ENCODE results near the gene DEUP1. TPM values are rescaled to one million over a fixed set of nuclear protein-coding genes. Genes with fewer than 3 reads are reported as not detected.
"Not testable (repeated sequence)": the region's sequence is repeated elsewhere in the genome, so short reads cannot be mapped to it uniquely, and the experiment has no call there.

The DEUP1 gene
- total RNA-seq, 1 experiment from 2014 or later = not detected

GRCh38 chr11:93410441-93410840 is 79.9 kb downstream of the DEUP1 start:
- CTCF ChIA-PET = no interaction called here
- intact Hi-C loops (cut with micrococcal nuclease; ENCODE audit: unreplicated experiment) = no loop called here
- no peak overlapping the region for H3K27ac Mint-ChIP-seq (ENCODE audit: unreplicated experiment)

GRCh38 chr11:93411705-93412104 is 81.2 kb downstream of the DEUP1 start:
- intact Hi-C loops (cut with micrococcal nuclease; ENCODE audit: unreplicated experiment) = no loop called here
- H3K27me3 Mint-ChIP-seq (ENCODE audit: unreplicated experiment) = no peaks in the 10 kb centered on the region
- no TSS peak for BruUV-seq (replicated peaks)
- DNase-seq = no peak
- TF ChIP-seq CTCF (IDR thresholded peaks at IDR 0.05; ENCODE audit: unreplicated experiment) = no peak
- no peaks in the 10 kb centered on the region for H3K9me3 Mint-ChIP-seq (ENCODE audit: low read depth, unreplicated experiment)
- H3K36me3 Mint-ChIP-seq (ENCODE audit: insufficient read depth, unreplicated experiment) = no peaks in the 10 kb centered on the region
- H3K4me3 Mint-ChIP-seq (ENCODE audit: low read depth, unreplicated experiment) = no peak overlapping the region
- CTCF ChIA-PET = no interaction called here
- no peaks in the 10 kb centered on the region for H3K4me1 Mint-ChIP-seq (ENCODE audit: low read depth, unreplicated experiment)
- no peak overlapping the region for H3K27ac Mint-ChIP-seq (ENCODE audit: unreplicated experiment)

More at GRCh38 chr11:93410441-93410840, 79.9 kb downstream of the DEUP1 start:
- no peak for TF ChIP-seq CTCF (IDR thresholded peaks at IDR 0.05; ENCODE audit: unreplicated experiment)
- BruUV-seq (replicated peaks) = no TSS peak
- H3K4me1 Mint-ChIP-seq (ENCODE audit: low read depth, unreplicated experiment) = no peaks in the 10 kb centered on the region
- no peaks in the 10 kb centered on the region for H3K9me3 Mint-ChIP-seq (ENCODE audit: low read depth, unreplicated experiment)
- no peak overlapping the region for H3K4me3 Mint-ChIP-seq (ENCODE audit: low read depth, unreplicated experiment)
- no peaks in the 10 kb centered on the region for H3K27me3 Mint-ChIP-seq (ENCODE audit: unreplicated experiment)
- H3K36me3 Mint-ChIP-seq (ENCODE audit: insufficient read depth, unreplicated experiment) = no peaks in the 10 kb centered on the region
- DNase-seq = no peak

- CTCF ChIA-PET = no interaction called here
- no peaks in the 10 kb centered on the region for H3K27me3 Mint-ChIP-seq (ENCODE audit: unreplicated experiment)
Measured at GRCh38 chr11:93432247-93432646, 101.7 kb downstream of the DEUP1 start.

GRCh38 chr11:93443232-93443631 is 112.7 kb downstream of the DEUP1 start:
- H3K27ac Mint-ChIP-seq (ENCODE audit: unreplicated experiment); H3K36me3 Mint-ChIP-seq (ENCODE audit: insufficient read depth, unreplicated experiment); BruUV-seq (replicated peaks); H3K9me3 Mint-ChIP-seq (ENCODE audit: low read depth, unreplicated experiment); CTCF ChIA-PET; intact Hi-C loops (cut with micrococcal nuclease; ENCODE audit: unreplicated experiment); H3K4me3 Mint-ChIP-seq (ENCODE audit: low read depth, unreplicated experiment); DNase-seq; H3K4me1 Mint-ChIP-seq (ENCODE audit: low read depth, unreplicated experiment): not testable (repeated sequence)
- H3K27me3 Mint-ChIP-seq (ENCODE audit: unreplicated experiment) = peaks cover 13% of the 10 kb centered on the region

More at GRCh38 chr11:93432247-93432646, 101.7 kb downstream of the DEUP1 start:
- no peak for TF ChIP-seq CTCF (IDR thresholded peaks at IDR 0.05; ENCODE audit: unreplicated experiment)
- BruUV-seq (replicated peaks) = no TSS peak
- H3K36me3 Mint-ChIP-seq (ENCODE audit: insufficient read depth, unreplicated experiment) = no peaks in the 10 kb centered on the region
- intact Hi-C loops (cut with micrococcal nuclease; ENCODE audit: unreplicated experiment) = no loop called here
- H3K9me3 Mint-ChIP-seq (ENCODE audit: low read depth, unreplicated experiment) = no peaks in the 10 kb centered on the region
- no peak overlapping the region for H3K27ac Mint-ChIP-seq (ENCODE audit: unreplicated experiment)
- no peaks in the 10 kb centered on the region for H3K4me1 Mint-ChIP-seq (ENCODE audit: low read depth, unreplicated experiment)
- H3K4me3 Mint-ChIP-seq (ENCODE audit: low read depth, unreplicated experiment) = no peak overlapping the region
- no peak for DNase-seq

- intact Hi-C loops (cut with micrococcal nuclease; ENCODE audit: unreplicated experiment) = no loop called here
- no peaks in the 10 kb centered on the region for H3K4me1 Mint-ChIP-seq (ENCODE audit: low read depth, unreplicated experiment)
- H3K4me3 Mint-ChIP-seq (ENCODE audit: low read depth, unreplicated experiment) = no peak overlapping the region
- no peak for DNase-seq
- no peaks in the 10 kb centered on the region for H3K36me3 Mint-ChIP-seq (ENCODE audit: insufficient read depth, unreplicated experiment)
- no peak overlapping the region for H3K27ac Mint-ChIP-seq (ENCODE audit: unreplicated experiment)
- no TSS peak for BruUV-seq (replicated peaks)
- peaks cover 6% of the 10 kb centered on the region for H3K9me3 Mint-ChIP-seq (ENCODE audit: low read depth, unreplicated experiment)
- CTCF ChIA-PET = no interaction called here
- no peak for TF ChIP-seq CTCF (IDR thresholded peaks at IDR 0.05; ENCODE audit: unreplicated experiment)
- peaks cover 13% of the 10 kb centered on the region for H3K27me3 Mint-ChIP-seq (ENCODE audit: unreplicated experiment)
Measured at GRCh38 chr11:93444617-93445073, 114.1 kb downstream of the DEUP1 start.
